ENCODE data around the gene KRT86.
A peak's percentile ranks its signal among the peaks of the same experiment; 100 is the strongest.

KRT86 gene

GRCh38 chr12:52229836-52230343 lies 44.6 kb upstream of the KRT86 start:
- no peak for TF ChIP-seq CTCF (IDR thresholded peaks at IDR 0.05; ENCODE audit: low read depth, low read length)
- no peak overlapping the region for H3K4me3 ChIP-seq (replicated peaks in 1 of 2; ENCODE audit: low read depth in 2 of 2, low read length in 2 of 2)
- no peak for DNase-seq (ENCODE audit: low read depth in 2 of 2)

- no peak for TF ChIP-seq CTCF (IDR thresholded peaks at IDR 0.05; ENCODE audit: low read depth, low read length)
- peak; percentile 87 to 96 for DNase-seq (ENCODE audit: low read depth in 2 of 2)
- H3K4me3 ChIP-seq (replicated peaks in 1 of 2; ENCODE audit: low read depth in 2 of 2, low read length in 2 of 2): no peak overlapping the region
These were observed 43.8 kb upstream of the KRT86 start for GRCh38 chr12:52230364-52231281.

DNA sequence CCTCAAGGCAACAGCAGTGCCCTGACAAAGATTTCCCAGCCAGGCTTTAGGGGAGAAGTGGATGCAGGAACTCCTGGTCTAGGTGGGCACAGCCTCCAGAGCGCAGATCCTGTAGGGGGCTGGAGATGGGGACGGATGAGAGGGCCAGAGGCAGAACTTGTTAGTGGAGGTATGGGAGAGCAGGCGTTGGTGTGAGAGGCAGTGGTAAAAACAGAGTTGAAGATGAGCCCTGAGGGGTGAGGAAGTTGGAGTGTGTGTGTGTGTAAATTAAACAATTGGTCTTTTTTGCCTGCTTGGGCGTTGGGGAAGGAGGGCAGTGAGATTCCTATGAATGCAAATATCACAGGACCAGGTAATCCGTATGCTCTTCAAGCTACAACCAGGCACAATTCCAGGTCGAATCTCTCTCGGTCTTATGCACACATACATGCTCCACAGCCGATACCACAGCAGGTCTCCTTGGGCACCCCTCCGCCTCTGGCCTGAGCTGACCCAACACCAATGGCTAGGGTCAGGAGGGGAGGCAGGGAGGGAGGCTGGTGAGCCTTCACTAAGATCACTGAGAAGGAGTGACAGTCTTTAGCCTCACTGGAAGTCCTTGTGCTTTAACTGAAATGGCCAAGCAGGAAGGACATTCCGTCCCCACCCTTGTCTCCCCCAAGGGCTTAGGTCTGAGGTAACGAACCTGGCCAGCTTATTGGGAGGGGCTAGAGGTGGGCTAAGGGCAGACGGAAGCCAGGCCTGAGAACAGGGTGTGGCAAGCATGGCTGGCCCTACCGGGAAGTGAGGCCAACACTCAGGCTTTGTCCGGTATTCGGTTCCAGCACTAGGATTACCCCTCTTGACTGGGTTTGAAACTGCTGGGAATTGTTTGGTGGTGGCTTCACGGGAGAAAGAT lies 42.9 kb upstream of the KRT86 start:
- no peak for TF ChIP-seq CTCF (IDR thresholded peaks at IDR 0.05; ENCODE audit: low read depth, low read length)
- H3K4me3 ChIP-seq (replicated peaks in 1 of 2; ENCODE audit: low read depth in 2 of 2, low read length in 2 of 2): no peak overlapping the region
- DNase-seq (ENCODE audit: low read depth in 2 of 2): no peak

DNA sequence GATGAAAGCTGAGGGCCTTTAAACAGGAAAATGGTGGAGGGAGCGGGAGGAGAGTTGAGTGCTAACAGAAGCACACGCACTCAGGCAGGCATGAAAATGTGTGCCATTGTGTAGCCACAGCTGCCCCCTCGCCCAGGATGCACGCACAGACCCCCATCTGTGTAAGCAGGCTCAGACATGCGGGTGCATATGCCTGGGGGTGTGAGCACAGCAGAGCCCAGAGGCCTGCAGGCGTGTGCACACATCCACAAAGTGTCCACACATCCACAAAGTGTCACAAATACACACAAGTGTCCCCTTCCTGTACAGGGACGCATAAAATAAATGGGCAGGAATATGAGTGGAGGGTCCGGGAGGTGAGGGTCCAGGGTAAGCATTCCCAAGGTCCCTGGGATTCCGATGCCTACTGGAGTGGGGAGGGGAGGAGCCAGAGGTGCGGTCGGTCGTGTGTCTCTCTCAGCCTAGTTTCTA lies 42.2 kb upstream of the KRT86 start:
- DNase-seq (ENCODE audit: low read depth in 2 of 2): no peak
- H3K4me3 ChIP-seq (replicated peaks in 1 of 2; ENCODE audit: low read depth in 2 of 2, low read length in 2 of 2): peak overlapping the region in 1 of 2 donors; percentile 49
- TF ChIP-seq CTCF (IDR thresholded peaks at IDR 0.05; ENCODE audit: low read depth, low read length): no peak

GRCh38 chr12:52232674-52233461 lies 41.6 kb upstream of the KRT86 start, which contains the start of gene KRT7:
TSS of gene KRT7 (plus strand) at chr12:52233243. CDS start at chr12:52233297, 54 bp downstream.
- no peak for TF ChIP-seq CTCF (IDR thresholded peaks at IDR 0.05; ENCODE audit: low read depth, low read length)
- peak within 1 kb of the TSS in 1 of 2 donors; percentile 49 for H3K4me3 ChIP-seq (replicated peaks in 1 of 2; ENCODE audit: low read depth in 2 of 2, low read length in 2 of 2)
- DNase-seq (ENCODE audit: low read depth in 2 of 2): no peak
